ENCODE data around the gene HLA-DQA2. TPM values are rescaled to one million over a fixed set of nuclear protein-coding genes. Genes with fewer than 3 reads are reported as not detected.
A peak's percentile ranks its signal among the peaks of the same experiment; 100 is the strongest.

The HLA-DQA2 gene
- total RNA-seq, 4 donors from 2014 or later: 0.56 to 2.4 (median 0.96) TPM; not detected in 1

DNA sequence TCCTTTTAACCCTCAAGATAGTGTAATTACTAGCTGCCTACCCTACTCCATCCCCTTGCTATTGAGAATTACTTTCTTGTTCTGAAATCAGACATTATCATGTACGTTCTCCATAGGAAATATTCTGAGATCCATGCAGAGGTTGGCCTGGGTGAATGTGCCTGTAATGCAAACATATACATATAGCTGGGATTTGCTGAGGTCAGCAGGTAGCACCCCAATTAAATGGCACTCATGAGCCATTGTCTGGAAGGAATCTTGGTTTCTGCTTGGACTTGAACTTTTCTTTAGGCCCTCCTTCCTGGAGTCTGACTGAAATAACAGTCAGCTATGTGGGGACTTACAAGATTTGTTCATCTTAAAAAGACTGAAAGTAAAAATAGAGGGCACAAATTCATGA, 18.5 kb downstream of the HLA-DQA2 start:
- ATAC-seq (ENCODE audit: low FRiP score): no peak
- no peak for DNase-seq (ENCODE audit: low spot score)
- TF ChIP-seq, protein P1, sequence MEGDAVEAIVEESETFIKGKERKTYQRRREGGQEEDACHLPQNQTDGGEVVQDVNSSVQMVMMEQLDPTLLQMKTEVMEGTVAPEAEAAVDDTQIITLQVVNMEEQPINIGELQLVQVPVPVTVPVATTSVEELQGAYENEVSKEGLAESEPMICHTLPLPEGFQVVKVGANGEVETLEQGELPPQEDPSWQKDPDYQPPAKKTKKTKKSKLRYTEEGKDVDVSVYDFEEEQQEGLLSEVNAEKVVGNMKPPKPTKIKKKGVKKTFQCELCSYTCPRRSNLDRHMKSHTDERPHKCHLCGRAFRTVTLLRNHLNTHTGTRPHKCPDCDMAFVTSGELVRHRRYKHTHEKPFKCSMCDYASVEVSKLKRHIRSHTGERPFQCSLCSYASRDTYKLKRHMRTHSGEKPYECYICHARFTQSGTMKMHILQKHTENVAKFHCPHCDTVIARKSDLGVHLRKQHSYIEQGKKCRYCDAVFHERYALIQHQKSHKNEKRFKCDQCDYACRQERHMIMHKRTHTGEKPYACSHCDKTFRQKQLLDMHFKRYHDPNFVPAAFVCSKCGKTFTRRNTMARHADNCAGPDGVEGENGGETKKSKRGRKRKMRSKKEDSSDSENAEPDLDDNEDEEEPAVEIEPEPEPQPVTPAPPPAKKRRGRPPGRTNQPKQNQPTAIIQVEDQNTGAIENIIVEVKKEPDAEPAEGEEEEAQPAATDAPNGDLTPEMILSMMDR (IDR thresholded peaks at IDR 0.05): no peak

DNA sequence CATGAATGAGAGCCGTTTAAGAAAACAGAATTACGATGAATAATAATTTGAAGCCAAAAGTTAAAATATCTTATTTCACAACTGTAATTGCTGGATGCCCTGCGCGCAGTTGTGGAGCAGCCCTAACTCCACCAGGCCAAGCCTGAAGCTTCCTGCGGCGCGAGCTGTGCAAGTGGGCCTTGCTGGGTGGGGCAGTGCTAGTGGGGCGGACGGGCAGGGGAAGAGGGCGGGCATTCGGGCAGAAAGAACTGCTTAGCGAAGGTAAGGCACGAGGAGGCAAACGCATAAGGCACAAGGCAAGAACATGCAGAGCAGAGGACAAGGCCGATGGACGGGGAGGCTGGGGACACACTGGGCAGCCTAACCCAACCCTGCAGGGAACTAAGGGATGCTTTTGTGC, 19.9 kb downstream of the HLA-DQA2 start:
- TF ChIP-seq, protein P1 (IDR thresholded peaks at IDR 0.05): no peak
- ATAC-seq (ENCODE audit: low FRiP score) (peak; percentile 16), DNase-seq (ENCODE audit: low spot score) (no peak)

DNA sequence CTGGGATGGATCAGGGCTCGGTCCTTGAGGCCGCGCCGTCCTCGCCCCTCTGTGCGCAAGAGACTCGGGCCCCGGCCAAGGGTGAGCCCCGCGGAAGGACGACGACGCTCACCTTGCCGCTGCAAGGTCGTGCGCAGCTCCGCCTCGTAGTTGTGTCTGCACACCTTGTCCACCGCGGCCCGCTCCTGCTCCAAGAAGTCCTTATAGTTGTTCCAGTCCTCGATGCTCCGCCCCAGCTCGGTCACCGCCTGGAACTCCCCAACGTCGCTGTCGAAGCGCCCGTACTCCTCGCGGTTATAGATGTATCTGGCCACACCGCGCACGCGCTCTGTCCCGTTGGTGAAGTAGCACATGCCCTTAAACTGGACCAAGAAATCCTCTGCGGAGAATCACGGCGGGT, 20.4 kb downstream of the HLA-DQA2 start:
- TF ChIP-seq, protein P1 (IDR thresholded peaks at IDR 0.05): no peak
- ATAC-seq (ENCODE audit: low FRiP score): no peak
- no peak for DNase-seq (ENCODE audit: low spot score)

DNA sequence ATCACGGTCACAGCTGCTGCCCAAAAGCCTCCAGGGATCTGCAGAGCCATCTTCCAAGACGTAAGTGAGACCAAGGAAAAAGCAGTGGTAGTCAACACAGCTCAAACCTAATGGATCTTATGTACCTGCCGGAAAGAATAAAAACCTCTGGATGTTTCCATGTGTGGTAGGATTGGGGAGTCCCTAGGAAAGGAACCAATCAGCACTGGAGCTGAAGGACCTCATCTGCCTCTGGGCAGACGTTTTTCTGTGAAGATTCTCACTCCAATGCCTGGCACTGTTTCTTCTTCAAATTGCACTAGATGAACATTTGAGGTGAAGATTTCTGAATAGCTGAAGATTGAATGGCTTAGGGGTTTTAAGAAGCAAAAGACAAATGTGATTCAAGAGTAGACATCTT, 22.2 kb downstream of the HLA-DQA2 start, which contains the start of gene HLA-DQB2:
HLA-DQB2 (minus strand) TSS at position 112 of the 400 bp plus-strand sequence; CDS start at position 50, 62 bp downstream.
- ATAC-seq (ENCODE audit: low FRiP score): no peak
- TF ChIP-seq, protein P1 (IDR thresholded peaks at IDR 0.05): no peak
- no peak for DNase-seq (ENCODE audit: low spot score)

DNA sequence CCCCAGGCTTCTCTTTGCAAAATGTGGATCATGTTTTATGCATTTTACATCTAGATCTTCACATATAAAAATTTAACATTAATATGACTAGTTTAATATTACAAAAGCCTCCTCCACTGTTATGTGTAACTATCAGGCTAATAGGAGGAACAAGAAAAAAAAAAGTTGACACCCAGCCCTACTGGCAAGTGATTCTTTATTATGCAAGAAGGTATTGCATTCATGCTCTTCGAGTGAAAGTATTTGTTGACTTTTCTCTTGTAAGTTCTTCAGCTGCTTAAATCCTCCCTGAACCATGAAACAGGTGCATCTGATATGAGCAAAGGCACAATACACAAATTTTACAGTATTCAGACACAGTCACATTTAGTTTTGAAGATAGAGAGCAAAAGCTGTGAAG, 22.9 kb downstream of the HLA-DQA2 start:
- TF ChIP-seq, protein P1 (IDR thresholded peaks at IDR 0.05): no peak
- DNase-seq (ENCODE audit: low spot score) (no peak), ATAC-seq (ENCODE audit: low FRiP score) (no peak)

DNA sequence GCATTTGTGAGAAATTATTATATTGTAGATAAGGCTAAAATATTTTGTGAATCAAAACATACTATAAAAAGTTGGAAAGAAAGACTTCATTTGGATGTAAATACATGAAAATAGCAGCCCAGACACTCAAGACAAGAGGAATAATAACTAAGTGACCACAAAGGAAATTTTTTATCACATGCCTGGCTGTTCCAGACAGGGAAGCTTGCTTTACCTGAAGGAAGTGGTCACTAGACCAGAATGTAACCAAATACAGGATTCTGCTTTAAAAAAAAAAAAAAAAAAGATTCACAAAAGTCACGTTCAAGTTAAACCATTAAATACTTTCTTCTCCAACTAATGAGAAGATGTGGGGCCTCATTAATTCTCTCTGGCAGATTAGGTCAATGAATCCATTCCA, 31.5 kb downstream of the HLA-DQA2 start:
- DNase-seq (ENCODE audit: low spot score) (no peak), ATAC-seq (ENCODE audit: low FRiP score) (no peak)
- TF ChIP-seq, protein P1 (IDR thresholded peaks at IDR 0.05): no peak

DNA sequence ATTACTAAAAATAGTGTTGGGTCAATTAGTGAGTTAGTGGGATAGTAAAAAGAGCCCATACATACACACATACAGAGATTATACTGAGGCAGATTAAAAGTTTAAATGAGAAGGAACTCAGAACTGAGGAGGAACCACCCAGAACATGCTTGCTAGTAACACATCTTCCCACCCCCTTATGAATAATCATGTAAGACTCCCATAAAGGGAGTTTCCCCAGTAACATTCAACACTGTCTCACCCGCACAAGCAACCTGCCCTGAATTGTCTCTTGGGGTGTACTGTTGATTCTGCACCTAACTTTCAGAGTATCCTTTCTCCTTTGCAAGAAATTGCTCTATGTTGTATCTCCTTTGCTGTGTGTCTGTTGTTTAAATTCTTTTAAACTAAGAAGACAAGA, 33.2 kb downstream of the HLA-DQA2 start:
- DNase-seq (ENCODE audit: low spot score) (no peak), ATAC-seq (ENCODE audit: low FRiP score) (no peak)
- TF ChIP-seq, protein P1 (IDR thresholded peaks at IDR 0.05): no peak

Data from omental fat pad (tissue), 4 donors.